Left cardiac atrium (tissue), 4 donors: ENCODE results near the gene RBMS1. TPM values are rescaled to one million over a fixed set of nuclear protein-coding genes. Genes with fewer than 3 reads are reported as not detected.
"Not testable (repeated sequence)": the region's sequence is repeated elsewhere in the genome, so short reads cannot be mapped to it uniquely, and the experiment has no call there.

Source experiments
- ATAC-seq, 2 donors: fragments of 200-7000 bp; cut with Tn5 transposase; one replicate each; pipeline ENCODE4 v1.9.1; 2020; ENCODE audit warnings: mild to moderate bottlenecking in 2 of 2, moderate library complexity in 2 of 2
- DNase-seq: peaks from one replicate; pipeline ENCODE4 v3.0.0-alpha.2; 2020
- intact Hi-C, 2 donors: fragments of 100-400 bp; cut with DNase I; formaldehyde crosslinking; loops; one replicate each; pipeline versions ENCODE4 v1.14.1 to v1.15.1; 2022 to 2023
- total RNA-seq, 2 donors: library from RNA; stranded (reverse); fragmentation: NEBNext Ultra II Directional; extraction: Animal tissue kit (Norgen Biotek cat#: 25700); gene quantifications; one replicate each; pipeline ENCODE4 v1.2.1, GENCODE V29; 2021
- donor health status: DM: no; HTN: yes; CAD: no.
- donor health status: DM: no; HTN: yes; CAD: no; lungs with severe emphysema.
- donor health status: DM: yes; HTN: yes; CAD: no.
- donor health status: Dilated cardiomyopathy.

The RBMS1 gene
- total RNA-seq, 2 donors from 2014 or later, result 56.8 to 74.8 TPM

DNA sequence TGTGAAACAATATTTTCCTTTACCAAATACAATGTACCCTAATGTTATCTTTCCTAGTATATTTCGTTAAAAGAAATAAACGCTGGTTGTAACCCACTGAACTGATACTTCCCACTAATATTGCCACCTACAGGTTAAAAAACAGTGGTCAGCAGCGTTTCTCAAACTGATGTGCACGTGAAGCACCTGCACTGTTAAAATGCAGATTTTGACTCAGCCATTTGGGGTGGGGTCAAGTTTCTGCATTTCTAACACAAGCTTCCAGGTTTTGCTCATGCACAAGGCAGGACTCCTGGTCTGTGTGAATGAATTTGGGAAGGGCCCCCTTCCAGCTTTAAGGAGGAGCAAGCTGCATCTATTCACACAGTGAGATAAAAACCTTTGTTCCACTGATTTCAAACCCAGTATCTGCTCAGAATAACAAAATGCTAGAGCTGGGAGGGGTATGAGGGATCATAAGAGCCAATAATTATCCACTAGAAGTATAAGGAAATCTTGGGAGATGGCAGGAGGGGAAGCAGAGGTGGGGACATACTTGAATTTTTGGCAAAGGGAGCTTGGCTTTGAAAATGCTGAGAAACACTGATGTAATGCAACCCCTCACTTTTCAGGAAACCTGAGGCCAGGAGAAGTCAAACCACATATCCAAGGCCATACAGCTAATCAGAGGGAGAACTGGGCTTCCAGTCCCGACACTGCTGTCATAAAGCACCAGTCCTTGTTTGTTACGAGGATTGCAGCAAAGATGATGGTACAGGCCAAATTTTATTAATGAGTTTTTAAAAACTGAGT, 116.2 kb downstream of the RBMS1 start:
- intact Hi-C loops, result no loop called here
- ATAC-seq (no peak), DNase-seq (no peak)

DNA sequence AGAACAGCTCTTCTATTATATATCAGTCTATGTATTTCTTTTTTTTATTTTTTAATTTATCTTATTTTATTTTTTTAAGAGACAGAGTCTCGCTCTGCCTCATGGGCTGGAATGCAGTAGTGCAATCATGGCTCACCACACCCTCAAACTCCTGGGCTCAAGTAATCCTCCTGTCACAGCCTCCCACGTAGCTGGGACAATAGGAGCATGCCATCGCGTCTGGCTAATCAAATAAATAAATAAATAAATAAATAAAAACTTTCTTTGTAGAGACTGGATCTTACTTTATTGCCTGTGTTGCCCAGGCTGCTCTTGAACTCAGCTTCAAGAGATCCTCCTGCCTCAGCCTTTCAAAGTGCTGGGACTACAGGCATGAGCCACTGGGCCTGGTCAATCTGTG, 117.0 kb downstream of the RBMS1 start:
- DNase-seq (no peak), ATAC-seq (peak in 1 of 2 donors; percentile 18)
- intact Hi-C loops, result no loop called here

DNA sequence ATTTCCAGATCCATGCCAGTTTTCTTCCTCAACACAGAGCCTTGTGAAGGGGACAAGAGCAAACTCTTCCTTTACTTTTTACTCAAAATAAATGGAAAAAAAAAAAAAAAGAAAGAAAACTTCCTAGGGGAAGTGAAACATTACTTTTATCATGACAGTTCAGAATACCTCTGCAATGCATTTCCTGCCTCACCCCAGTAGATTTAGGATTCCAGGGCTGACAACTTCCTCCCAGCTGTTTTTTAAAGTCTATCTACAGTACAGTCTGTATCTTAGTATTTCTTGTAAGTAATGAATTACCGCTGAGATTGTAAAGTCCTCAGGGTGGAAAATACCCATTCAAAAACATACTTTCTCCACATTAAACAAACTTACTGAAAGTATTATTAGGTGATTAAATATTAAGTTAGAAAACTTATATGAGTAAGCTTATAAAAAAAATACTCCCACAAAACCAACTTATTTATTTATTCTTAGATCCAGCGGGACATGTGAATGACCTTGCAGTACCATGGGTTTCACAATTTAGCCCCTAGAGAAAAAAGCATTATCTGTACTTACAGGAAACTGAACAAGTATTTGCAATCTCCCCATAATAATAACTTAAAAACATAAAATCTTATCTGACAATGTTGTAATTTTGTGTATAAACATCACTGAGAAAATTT, 117.7 kb downstream of the RBMS1 start:
- DNase-seq (no peak), ATAC-seq (peak; percentile 43 to 63)
- intact Hi-C loops, result no loop called here

DNA sequence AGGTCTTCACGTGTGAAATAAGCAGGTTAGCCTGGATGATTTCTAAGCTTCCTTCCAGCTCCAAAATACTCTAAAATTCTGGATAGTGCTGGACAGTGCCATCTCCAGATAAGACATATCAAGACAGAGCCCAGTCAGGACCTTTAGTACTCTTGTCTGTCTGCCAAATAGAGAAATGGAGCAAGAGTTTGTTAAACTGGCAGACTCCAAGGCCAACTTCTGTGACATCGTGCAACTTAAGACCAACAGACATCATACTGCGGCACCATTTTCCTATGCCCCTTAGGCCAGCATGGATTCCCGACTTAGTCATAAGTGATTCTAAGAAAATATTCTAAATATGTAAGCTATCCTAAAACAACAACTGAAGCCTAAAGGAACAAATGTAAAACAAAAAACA, 118.6 kb downstream of the RBMS1 start:
- intact Hi-C loops, result no loop called here
- ATAC-seq, result peak; percentile 24 to 30
- no peak for DNase-seq

DNA sequence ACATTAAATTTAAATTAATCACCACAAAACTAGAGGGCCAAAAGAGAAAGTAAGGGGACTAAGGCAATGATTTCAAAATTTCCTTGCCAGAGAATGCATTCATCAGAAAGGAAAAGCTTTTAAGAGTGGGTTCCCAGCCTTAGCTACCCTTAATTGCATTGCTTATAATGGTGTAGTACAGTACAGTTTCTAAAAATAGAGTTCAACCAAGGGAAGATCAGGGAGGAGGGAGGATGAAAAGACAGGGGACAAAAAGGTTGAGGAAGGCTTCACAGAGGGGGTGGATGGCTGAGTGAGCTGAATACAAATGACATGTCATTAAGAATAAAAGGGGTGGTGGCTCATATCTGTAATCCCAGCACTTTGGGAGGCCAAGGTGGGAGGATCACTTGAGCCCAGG, 119.9 kb downstream of the RBMS1 start:
- no peak for ATAC-seq

DNA sequence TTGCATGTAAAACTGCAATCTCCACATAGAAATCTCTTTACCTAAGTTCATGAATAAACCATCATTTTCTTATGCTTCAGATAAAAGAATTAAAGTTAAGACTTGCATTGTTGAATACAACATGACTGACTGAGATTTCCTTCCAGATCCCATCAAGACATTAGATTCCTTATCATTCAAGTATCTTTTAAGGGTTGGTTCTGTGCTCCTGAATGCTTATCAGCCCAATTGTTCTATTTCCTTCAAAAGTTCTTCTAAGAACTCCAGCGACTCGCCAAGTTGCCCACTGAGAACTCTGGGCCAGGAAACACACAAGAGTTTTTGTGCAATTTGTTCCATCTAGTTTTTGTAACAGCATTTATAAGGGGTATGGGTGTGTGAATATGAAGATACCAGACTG, 120.3 kb downstream of the RBMS1 start:
- DNase-seq, result no peak
- intact Hi-C loops, result no loop called here

More for the DNA sequence above, 119.9 kb downstream of the RBMS1 start:
- no peak for DNase-seq
- intact Hi-C loops, result no loop called here

DNA sequence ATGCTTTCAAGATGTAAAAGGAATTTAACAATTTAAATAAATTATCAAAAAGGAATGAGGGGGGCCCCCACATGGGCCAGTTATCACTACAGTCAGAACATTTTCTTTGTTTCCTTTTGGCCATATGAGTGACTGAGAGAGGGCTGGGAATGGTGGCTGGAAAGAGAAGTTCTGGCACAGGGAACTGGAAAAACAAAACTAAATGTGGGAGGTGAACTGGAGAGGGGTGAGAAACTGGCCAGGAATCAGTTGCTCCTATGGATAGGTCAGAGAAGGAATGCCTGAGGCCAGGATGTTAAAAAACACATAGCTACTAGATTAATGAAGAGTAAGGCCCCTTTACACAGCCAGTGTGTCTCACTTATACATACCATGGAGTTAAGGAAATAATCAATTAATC, 121.0 kb downstream of the RBMS1 start:
- peak in 1 of 2 donors; percentile 7 for ATAC-seq
- intact Hi-C loops, result no loop called here

More for the DNA sequence above, 120.3 kb downstream of the RBMS1 start:
- no peak for ATAC-seq

DNA sequence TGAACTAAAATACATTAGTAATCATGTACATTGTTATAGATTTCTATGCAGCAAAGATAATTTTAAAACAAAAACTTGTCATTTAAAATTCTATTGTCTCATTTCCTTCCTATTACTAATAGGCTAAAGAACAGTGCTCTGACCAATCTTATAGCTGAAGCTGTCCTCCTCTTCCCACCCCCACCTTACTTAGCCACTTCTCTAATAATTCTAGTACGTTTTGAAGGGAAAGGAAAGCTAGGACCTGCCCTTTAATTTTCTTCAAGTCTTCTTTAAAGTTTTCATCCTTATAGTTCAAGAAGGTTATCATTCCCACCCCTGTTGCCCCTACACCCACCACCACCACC, 121.6 kb downstream of the RBMS1 start:
- intact Hi-C loops, result no loop called here
- DNase-seq (no peak), ATAC-seq (no peak)

More for the DNA sequence above, 121.0 kb downstream of the RBMS1 start:
- no peak for DNase-seq

DNA sequence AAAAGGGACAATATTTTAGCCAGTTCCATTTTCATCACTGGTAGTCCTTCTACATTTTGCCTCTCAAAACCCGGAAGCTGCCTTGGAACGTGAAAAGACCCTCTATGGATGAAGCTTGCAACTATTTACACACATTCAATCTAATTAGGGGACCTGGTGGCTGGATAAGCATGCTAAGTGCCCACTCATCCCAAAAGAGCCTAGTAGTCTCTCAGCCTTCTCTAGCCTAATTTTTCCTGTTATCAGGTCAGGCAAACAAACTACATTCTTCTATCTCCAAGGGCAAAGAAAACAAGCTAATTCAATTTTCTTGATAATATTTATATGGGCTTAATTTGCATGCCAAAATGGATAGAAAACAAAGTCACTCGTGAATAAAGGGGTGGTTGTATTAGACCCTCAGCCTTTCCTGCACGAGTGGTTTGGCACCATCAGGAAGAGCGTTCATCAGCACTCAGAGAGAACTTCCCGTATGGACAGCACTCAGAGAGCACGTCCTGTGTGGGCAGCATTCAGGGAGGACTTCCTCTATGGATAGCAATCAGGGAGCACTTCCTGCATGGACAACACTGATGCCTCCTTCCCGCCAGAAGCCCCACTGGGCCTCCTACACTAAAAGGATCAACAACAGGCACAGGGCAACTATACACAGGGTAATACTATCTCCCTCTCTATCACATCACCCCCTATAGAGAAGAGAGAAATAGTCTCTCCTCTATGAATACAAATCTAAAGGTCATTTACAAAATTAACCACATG, 122.2 kb downstream of the RBMS1 start:
- DNase-seq (no peak), ATAC-seq (peak; percentile 15 to 29)
- intact Hi-C loops, result no loop called here

DNA sequence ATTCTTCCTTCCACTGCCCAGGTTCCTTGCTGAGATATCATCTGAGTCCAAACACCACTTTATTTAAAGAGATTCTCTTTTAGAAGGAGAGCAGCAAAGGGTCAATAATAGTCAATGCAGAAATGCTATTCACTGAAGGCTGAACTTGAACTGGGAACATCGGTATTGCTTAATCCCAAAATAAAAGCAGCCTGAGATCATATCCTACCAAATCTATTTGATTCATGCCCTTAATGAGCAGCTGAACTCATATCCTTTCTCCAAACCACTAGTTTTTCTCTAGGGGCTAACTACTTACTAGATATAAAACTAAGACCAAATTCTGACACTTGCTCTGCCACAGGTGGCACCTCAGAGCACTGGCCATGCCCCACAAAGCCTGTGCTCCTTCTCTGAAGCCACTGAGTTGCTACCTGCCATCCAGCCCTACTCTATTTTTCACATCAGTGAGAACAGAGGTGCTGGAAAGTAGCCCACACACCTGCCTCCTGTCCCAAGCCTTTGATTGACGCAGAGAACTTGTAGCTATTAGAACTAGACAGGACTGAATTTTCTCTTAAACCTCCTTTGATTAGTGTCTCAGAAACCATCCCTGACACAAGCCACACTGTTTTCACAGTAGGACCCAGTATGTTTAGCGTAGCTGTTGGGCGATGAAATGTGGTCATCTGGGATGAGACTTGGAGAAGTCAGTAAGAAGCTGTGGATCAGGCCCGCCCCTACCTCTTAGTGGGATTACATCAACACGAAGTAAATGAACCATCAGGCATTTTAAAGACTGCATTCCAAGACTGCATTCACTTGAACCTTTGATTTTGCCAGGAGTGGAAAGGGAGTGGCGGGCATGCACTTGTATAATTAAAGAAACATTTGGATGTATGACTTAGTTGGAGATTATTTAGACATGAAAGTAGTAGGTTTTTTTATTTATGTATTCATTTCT, 124.3 kb downstream of the RBMS1 start:
- intact Hi-C loops, result no loop called here
- DNase-seq (no peak), ATAC-seq (peak in 1 of 2 donors; percentile 20)

DNA sequence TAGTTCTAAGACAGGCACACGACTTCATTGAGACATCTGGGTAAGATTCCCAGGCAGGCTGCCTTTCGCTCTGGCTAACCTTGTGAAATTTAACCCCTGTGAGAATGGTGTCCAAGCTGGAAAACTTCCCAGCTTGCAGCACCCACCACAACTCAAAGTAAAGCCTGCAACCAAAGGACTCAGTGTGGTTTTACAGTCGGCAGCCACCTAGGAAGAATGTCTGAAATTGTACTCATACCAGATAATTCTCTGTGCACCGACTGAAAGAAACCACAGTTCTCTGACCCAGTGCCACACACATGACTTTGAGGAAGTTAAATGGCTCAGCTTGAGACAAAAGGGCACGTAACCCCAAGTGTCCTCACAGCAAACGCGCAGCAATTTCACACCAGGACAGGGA, 125.7 kb downstream of the RBMS1 start:
- DNase-seq (no peak), ATAC-seq (peak; percentile 15 to 27)
- intact Hi-C loops, result no loop called here

DNA sequence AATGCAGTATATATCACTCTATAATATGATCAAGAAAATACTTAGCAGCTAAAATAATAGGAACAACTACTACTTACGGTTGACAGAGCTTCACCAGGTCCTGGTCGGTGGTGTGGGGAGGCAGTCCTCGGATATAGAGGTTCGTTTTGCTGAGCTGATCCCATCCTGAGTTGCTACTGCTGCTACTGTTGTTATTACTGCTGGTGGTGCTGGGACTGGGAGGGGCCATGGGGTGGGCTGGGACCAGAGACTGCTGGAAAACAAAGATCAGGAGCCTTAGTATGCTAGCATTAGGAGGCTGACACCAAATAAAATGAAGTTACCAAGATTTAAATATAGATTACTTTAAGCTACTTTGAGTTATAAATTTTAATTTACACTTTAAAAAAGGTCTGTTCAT, 126.5 kb downstream of the RBMS1 start:
- ATAC-seq, DNase-seq, intact Hi-C loops: not testable (repeated sequence)

DNA sequence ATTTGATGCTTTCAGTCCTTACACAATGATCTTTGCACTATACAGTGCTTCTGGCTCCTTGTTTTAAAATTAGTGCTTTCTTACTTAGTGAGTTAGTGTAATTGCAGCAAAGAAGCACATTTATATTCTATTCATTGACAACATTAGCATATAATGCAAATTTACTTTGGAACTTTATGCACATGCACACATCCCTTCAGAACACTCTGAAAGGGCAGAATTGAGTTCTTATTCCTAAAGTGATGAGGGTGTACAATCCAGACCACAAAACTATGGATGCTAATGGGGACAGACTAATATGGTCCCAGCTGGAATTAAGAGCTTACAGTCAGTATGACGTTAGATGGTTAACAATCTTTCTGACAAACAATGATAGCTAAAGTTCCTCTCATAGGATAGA, 127.1 kb downstream of the RBMS1 start:
- intact Hi-C loops, result no loop called here
- ATAC-seq (no peak), DNase-seq (no peak)

DNA sequence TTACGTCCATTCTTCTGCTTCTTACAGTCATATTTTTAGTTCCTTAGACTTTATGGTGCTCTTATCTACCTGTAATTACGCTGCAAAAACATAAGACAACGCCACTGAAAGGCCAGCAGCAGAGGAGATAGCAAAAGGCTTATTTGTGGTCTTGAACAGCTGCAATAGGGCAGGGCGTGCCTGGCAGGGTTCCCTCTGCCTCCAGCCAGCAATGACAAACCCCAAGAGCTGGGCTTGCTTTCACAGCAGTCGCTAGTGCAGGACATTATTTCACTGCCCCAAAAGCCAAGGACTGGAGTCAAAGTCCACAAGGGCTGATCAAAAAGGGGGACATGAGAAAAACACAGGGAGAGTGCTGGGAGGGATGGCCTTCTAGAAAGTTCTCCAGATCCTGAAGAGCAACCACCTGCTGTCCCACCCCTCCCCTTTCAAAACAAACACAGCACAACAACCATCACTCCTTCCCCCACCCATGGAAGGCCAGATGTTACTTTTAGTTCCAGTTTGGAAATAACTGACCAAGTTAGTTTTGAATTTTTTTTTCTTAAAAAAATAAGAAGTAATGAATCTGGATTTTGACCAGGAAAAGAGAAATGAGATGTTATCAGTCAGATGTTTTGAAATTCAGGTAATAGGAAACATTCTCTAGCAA, 127.8 kb downstream of the RBMS1 start:
- intact Hi-C loops, result no loop called here
- DNase-seq (peak; percentile 67), ATAC-seq (peak; percentile 29 to 48)

DNA sequence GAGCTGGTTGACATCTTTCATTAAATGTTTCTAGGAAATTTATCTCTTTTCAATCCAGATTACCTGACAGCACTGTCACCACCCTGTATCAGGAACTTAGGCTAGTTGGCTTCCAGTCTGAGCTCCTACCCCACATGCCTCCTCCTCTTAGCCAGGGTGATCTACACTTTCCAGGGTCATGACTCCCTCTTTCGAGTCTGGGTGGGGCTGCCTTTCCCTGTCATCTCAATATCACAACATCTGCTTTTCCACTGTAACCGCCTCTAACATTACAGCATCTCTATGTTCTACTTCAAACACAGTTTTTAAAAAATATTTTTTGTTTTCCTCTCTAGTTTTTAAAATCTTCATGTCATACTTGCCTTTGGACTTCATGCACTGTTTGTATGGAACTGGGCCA, 129.2 kb downstream of the RBMS1 start:
- ATAC-seq (peak; percentile 50 to 78), DNase-seq (no peak)
- intact Hi-C loops, result no loop called here

DNA sequence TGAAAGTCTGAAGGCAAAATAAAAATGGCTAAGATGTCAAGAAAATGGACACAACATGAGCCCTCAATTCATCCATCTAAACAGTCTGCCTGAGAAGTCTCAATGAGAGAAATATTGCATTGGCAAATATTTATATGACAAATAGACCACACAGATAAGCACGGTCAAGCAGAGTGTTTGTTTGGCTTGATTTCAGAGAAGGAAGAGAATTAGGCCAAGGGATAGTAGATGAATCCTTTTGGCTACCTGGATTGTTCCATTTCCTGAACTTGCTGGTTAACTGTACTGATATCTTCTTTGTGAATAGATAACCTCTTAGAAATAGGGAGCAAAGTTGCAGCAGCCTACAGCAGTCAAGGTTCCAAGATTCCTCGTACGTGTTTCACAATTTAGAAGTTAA, 129.6 kb downstream of the RBMS1 start:
- ATAC-seq (peak; percentile 1 to 15), DNase-seq (no peak)
- intact Hi-C loops, result no loop called here

DNA sequence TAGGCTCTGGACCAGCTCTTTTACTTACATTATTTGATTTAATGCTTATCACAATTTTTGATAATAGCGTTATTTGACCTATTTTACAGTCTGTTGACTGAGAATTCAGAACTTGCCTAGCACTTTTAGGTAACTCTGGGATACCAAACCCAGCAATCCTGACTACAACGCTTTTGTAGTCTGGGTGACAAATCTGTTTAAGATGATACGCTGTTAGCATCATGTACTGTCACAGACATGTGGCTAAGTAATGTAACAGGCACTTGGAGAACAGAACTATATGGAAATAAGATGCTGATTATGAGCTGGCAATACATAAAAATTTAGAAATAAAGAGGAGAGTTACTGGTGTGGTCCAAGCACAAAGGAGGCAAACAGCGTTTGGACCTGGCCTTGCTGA, 130.6 kb downstream of the RBMS1 start:
- no peak for DNase-seq
- no peak for ATAC-seq
- intact Hi-C loops, result no loop called here

DNA sequence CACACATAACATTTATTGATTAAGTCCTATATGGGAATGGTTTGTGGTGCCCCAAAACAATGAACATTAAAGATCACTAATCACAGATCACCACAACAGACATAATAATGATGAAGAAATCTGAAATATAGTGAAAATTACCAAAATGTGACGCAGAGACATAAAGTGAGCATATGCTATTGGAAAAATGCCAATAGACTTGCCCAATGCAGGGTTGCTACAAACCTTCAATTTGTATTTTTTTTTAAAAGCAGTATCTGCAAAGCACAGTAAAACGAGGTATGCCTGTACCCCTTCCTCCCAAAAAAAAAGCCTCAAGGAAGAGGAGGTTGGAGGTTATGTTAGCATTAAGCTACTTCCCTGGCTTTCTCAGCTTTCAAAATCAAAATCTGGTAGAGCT, 131.1 kb downstream of the RBMS1 start:
- no peak for ATAC-seq
- intact Hi-C loops, result no loop called here
- DNase-seq, result no peak

DNA sequence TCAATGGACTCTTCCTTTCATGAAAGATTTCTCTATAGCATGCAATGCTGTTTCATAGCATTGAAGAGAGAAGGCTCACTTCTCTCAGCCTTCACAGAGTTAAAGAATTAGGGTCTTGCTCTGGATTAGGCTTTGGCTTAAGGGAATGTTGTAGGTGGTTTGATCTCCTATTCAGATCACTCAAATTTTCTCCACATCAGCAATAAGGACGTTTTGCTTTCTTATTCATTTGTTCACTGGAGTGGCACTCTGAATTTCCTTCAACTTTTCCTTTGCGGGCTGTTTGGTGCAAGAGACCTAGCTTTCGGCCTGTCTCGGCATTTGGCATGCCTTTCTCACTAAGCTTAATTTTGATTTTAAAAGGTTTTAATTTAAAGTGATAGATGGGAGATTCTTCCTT, 131.6 kb downstream of the RBMS1 start:
- intact Hi-C loops, result no loop called here
- ATAC-seq (no peak), DNase-seq (no peak)
